HL-60/S4 treated with retinoic acid at 250 ng/mL for 4 days and 3 days (cell line): Measurements from ENCODE around the gene SULF2.

Source experiments
- in situ Hi-C: fragments of 300-500 bp; cut with MboI; formaldehyde crosslinking; loops from 2 replicates; pipeline ENCODE4 v1.7.0; 2022; ENCODE audit warnings: low sequenced_read_pairs

Gene SULF2

DNA sequence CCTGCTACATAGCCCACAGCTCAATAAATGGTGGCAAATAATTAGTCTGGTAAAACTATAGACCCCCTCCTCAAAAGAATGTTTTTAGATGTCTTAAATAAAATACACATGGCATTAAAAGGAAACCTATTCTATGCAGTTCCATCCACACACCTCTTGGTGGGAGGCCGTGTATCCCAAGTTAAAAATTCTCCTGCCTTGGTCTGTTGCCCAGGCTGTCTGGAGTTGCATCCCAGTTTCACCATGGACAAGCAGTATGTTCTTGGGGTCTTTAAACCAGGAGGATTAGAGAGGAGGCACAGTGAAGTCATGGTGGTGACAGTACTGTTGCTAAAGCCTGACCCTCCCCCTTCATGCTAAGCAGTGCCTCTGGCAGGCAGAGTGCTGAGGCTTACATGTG, 95.5 kb downstream of the SULF2 start:
- in situ Hi-C loops, result no loop called here

DNA sequence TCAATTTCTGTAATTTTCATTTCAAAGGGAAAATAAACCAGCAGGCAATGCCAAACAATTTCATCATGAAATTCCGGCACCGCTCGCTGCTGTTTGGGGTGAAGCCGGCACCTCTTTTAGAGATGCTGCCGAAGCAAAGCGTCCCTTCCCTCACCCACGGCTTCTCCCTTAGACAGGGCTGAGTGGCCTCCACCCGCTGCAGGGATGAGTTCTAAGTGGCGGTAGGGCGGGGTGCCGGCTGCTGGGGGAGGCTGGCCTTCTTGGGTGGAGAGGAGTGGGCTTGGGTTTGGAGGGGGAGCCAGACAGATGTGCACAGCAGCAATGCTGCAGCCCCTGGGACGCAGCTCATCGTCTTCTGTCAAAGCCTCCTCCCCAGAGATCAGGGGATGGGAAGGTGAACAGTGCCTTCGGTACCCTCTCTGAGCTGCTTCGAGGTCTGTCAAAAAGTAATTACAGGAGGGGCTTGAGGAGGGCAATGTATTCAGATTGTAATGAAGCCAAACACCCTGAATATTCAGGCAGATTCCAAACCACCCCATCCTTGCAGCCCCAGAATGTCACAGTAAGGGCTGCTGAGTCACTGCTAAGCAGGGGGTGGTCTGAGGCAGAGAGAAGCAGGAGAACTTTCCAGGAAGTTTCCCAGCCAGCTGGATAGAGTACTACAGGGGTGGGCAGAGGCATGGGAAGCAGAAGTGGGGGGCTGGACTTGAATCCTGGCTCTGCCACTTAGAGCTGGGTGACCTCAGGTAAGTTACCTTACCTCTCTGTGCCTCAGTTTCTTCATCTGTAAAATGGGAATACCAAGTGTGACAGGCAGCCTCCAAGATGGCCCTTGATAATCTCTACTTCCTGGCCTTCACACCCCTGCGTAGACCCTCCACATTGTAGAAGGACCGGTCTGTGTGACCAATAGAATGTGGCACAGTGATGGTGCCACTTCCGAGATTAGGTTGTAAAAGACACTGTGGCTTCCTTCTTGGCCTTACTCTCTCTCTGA, 96.6 kb downstream of the SULF2 start:
- in situ Hi-C loops, result no loop called here

DNA sequence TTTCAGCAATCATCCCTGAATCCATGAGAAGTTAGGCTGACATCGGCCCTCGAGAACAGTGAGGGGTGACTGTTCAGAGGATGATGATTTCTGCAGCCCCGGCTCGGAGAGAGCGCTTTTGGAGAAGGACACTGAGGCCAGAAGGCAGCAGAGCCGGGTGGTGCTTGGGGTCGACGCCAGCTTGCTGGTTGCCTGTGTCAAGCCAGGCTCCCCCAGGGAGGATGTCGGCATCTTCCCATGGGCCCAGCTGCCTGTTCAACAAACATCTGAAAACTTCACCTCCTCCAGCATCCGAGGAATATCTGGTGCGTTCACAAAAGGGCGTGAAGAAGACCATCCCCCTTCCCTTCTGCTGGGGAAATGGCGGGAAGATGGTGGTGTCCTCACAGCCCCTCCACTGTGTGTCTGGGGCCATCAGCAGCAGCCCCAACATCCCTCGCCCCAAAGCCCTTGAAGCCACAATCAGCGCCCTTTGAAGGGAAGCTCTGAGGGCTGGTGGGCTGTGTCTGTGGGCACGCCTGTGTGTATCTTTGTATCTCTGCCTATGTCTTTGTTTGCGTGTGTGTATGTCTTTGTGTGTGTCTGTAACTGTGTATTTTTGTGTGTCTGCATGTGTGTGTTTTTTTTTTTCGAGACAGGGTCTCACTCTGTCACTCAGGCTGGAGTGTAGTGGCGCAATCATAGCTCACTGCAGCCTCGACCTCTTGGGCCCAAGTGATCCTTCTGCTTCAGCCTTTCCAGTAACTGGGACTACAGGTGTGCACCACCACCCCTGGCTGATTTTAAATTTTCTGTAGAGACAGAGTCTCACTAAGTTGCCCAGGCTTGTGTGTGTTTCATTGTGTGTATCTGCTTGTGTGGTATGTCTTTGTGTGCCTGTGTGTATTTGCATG, 97.9 kb downstream of the SULF2 start:
- in situ Hi-C loops, result no loop called here

DNA sequence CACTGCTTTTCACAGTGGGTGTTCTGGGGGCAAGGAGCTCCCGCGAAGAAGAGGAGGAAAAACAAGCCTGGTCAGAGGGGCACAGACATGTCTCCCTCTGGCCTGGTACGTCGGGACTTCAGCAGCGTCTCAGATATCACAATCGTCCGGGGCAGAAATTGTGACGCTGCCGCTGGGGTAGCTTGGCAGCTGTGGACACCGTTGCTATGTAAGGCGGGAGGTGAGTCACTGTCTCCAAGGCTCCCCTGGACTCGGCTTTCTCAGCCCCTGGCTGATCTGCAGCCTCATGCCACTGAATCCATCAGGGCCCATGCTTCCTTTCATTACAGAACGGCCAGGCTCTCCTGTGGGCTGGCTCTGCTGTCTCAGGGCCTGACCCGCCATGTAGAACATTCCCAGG, 98.7 kb downstream of the SULF2 start:
- in situ Hi-C loops, result no loop called here

DNA sequence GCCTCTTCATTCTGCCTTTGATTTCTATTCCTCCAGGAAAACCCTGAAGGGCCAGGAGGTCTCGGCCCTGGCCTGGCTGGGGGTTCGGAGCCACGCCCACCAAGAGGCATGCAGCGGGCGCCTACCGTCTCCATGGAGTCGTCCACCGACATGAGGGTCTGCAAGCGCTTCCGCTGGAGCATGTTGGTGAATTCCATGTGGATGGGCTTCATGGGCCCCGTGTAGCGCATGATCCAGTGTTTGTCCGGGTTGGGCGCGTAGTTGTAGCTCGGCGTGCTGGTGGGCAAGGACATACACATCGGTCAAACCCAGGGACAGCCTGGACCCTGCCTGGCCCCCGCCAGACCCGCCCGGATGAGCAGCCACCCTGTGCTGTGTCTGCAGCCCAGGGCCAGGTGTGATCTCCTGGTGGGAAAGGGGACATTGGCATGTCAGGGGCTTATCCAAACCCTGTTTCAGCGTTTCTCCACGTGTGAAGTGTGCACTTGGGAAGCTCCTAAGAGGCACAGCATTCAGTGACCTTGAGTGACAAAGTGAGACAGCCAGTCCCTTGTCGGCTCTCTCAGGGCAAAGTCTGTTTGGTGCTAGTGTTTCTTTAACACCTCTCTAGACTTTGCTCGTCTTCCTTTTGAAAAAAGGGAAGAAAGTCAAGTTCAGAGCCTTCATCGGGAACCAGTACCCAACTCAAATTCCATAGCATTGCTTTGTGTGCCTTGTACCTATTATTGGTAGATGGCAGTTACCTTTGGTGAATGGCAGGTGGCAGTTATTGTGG, 100.8 kb downstream of the SULF2 start:
- in situ Hi-C loops, result loop anchor here (5.0 kb wide), 1 partner anchor 933 kb away; no protein-coding TSS in a partner anchor

DNA sequence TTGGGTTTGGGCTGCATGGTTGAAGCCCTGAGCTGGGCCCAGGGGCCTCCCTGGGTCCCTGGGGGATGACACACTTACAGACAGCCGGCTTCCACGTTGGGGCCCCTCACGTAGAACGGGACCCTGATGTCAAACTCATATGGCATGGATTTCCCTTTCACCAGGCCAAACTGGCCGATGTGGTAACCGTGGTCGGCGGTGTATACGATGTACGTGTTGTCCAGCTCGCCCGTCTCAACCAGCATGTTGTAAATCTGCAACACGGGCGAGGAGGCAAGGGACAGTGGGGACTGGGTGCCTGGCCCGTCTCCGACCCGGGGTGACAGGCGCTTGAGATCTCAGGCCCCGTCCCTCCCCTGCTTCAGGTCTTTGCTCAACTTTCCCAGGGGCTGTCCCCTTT, 102.4 kb downstream of the SULF2 start:
- in situ Hi-C loops, result loop anchor here (5.0 kb wide), 1 partner anchor 934 kb away; no protein-coding TSS in a partner anchor

DNA sequence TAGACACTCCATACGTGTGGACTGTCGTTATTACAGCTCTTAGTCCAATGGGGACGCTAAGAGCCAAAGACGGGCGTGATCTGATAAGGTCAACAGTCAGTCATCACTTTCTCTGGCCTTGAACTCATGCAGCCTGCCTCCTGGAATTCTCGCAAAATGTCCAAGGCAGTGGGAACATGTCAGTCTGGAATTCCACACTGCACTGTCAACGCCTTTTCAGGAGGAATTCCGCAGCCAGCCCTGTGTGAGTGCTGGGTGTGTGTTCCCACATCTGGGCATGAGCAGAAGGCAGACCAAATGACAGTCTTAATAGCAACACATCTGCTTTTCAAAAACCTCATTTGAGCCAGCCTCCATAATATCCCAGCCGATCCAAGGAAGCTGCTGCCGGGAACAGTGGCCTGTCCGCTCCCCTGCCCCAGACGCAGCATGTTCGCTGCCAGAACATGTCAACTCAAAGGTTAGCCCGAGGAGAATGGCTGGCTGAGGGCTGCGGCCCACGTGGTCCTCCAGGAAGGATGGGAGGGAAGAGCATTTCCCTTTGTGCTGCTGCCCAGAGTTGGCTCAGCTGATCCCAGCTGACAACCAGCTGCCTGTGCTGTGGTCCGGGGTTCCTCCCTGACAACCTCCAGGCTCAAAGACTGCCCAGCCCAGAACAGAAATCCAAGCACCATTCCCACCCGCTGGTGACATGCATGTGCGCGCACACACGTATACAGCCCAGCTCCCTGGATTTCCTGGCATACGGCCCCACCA, 103.1 kb downstream of the SULF2 start:
- in situ Hi-C loops, result loop anchor here (5.0 kb wide), 1 partner anchor 935 kb away; no protein-coding TSS in a partner anchor

DNA sequence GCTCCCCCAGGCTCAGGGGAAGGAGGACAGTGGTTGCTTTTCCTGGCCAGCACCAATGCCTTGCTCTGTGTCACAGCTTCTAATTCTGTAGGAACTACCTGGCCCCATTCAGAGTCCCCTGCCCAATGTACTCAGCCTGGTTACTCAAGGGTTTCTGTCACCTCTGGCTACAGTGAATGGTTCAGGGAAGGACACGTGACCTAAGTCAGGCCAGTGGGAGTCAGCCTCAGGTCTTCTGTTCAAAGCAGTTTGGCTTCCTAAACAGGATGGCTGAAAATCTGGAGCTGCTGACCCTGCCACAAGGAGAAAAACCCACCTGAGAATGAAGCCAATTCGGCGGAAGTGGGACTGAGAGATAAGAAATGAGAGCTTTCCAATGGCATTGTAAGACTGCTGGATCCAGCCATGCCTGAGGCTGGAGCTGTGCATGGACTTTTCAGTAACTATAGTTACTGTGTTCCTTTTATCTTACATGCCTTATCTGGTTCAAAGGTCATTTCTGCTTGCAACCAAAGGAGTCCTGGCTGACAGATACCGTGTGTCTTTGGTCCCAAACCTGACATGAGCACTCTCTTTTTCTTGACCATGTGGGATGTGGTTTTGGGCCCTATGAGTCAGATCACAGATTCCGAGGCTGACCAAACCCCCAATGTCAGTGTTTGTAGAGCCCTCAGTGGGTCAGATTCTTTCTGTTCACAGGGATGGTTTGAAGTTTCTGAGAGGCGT, 104.3 kb downstream of the SULF2 start:
- in situ Hi-C loops, result loop anchor here (5.0 kb wide), 1 partner anchor 936 kb away; no protein-coding TSS in a partner anchor

DNA sequence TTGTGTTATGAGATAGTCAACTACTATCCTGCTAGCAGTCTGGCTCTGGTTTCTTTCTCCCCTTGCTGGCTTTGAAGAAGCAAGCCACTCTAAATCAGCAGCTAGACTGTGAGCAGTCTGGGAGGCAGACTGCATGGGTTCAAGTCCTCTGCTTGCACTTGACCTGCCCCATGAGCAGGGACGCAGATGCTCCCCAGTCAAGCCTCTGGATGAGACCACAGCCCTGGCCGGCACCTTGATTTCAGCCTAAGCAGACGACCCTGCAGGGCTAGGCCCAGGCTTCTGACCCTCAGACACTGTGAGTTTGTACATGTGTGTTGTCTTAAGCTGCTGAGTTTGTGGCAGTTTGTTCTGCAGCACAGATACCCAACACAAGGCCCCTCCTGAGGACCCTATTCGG, 105.8 kb downstream of the SULF2 start:
- in situ Hi-C loops, result no loop called here

DNA sequence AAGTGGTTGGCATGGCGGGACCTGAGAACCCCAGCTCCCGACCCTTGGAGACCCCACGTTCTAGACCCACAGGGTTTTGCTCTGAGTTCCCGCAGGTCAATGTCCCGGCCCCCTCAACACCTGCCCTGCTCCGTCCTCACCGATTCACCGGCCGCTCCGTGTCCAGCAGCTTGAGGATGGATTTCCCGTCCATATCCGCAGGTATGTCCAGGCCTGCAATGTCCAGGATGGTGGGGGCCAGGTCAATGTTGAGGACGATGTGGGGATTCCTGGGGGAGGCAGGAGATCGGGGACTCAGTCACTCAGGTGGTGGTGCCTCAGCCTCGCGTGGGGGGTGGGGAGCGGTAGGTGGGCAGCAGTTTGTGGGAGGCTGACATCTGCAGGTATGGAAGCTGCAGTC, 106.7 kb downstream of the SULF2 start:
- in situ Hi-C loops, result no loop called here

DNA sequence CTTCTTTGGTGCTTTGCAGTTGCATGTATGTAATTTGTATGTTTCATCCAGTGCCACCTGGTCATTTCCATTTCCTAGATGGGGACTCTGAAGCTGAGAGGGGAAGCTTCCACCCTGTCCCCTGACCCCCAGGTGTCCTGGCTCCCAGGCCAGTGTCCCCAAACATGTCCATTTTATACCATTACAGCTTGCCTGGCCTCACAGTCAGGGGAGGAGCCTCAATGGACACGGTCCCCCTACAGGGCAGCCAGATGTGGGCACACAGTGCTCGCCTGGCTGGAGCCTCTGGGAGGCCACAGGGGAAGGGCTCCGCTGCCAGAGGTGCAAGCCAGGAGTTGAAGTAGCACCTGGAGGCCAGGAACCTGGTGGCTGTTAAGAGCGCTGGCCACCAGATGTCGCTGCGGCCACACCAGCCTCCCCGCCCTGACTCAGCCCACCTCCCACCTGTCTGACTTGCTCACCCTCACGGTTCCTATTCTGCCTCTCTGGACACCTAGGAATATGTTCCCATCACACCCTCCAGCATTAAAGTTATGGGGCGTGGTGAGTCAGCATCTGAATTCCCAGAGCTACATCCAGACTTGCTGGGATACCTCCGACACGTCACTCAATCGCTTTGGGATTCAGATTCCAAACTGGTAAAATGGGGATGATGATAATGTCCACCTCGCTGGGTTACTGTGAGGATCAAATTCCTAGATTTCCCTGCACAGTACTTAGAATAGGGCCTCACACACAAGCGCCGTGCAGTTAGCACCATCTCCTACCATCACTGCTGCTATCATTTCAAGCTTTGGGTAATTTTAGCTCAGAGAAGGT, 107.4 kb downstream of the SULF2 start:
- in situ Hi-C loops, result no loop called here

DNA sequence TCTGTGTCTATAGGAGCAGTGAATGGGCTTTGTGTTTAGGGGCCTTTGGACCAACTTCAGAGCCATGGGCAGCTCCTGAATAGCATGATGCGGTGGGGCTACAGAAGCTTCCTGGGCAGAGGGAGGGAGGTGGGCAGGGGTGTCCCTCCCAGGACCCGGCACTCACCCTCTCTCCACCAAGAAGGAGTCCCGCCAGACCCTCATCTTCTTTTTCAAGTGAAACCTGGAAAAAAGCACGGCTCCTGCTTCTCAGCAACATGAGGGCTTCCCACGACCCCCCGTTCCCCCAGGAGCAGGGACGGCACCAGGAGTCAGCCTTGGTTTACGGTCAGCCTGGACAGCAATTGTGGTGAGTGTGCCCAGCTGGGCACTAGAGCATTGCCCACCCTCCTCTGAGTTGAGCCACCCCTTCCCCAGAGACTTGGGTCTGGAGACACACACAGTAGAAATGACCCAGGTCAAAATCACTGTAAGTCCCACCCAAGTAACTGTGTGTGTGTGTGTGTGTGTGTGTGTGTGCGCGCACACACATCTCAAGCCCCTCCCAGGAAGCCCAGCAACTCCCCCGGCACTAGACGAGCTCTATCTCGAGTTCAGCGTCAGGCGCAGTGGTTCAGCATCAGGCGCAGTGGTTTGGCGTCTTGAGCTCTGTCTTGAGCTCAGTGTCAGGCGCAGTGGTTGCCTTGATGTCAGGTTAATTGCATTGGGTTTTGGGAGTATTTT, 108.2 kb downstream of the SULF2 start:
- in situ Hi-C loops, result no loop called here

DNA sequence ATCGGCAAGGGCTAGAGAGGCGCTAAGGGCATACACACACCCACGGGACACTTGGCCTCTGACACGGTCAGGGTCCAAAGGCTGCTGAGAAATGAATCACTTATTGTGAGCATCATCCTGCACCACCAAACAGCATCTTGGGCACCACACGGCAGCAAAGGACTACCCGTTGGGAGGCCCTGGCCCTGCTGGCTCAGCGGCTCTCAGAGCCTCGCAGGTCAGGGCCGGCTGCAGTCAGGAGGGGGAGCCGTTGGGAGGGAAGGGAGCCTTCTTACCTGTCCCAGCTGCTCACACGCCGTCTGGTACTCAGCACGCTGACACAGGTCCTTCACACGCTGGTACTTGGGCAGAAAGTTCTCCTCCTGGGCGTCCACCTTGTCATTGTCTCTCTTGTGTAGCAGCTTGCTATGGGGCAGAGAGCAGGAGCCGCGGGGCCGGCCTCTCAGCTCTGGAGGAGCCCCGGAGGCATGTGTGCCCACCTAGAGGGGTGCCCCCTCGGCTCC, 109.0 kb downstream of the SULF2 start:
- in situ Hi-C loops, result no loop called here

DNA sequence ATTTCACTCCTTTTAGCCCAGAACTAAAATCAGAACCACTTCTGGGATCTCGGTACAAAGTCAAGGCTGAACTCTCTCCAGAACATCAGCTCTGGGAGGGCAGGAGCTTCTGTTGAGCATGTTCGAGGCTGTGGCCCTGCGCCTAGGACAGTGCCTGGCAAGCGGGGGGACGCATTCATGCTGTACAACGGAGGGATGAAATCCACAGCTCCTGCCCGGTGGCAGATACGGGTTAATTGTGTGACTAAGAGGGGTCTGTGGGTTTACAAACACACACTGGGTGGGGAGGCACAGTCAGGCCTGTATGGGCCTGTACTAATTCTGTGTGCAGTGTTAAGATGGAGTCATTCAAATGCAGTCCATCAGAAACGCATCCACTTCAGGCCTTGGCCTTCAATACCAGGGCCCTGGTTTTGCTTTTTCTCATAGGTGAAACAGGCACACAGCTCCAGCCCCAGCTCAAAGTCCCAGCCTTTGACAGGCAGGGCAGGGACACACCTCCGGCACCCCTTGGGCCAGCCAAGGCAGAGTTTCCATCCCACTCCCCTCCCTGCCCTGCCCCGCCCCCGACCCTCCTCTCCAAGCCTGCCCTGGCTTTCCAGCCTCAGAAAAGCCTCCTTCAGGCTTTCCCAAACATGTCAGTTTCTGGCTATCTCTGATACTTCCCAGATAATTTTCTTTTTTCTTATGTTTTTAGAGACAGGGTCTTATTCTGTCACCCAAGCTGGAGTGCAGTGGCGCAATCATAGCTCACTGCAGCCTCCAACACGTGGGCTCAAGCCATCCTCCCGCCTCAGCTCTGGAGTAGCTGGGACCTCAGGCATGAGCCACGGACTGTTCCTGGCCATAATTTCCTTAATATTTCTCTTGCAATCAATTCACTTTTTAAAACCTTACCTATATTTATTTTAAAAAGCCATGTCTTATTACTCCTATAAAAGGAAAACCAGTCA, 109.8 kb downstream of the SULF2 start:
- in situ Hi-C loops, result no loop called here

DNA sequence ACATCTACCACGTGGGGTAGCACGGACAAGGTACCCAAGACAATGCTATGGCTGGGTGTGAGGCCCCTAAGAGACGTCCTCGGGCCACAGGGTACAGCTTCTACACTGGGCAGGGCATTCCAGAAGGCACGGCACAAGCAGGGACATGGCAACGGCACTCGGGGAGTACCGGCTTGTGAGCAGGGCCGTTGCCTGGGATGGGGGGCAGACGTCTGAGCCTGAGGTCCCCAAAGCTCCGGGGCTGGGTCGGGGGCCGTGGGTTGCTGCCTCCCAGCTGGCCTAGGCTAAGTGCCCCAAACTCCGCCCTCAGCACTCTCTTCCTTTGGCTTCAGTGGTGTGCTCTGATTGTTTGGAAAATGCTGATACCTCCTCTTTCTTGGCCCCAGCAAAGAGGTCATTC, 110.6 kb downstream of the SULF2 start:
- in situ Hi-C loops, result no loop called here

DNA sequence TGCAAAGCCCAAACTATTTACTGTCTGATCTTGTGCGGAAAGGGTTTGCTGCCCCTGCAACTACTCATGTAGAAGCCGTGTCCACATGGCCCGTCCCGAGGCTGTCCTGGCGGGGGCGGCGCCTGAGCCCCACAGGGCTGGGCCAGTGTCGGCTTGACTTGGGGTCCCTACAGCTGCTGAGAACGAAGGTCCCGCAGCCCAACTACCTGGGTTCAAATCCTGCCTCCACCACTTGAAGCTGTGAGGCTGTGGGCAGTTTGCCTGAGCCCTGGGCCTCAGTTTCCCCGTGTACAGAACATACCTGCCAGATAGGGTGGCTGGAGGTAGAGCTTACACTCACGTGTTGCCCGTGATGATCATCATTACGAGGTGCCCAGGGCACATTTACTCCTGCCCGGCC, 111.1 kb downstream of the SULF2 start:
- in situ Hi-C loops, result no loop called here

DNA sequence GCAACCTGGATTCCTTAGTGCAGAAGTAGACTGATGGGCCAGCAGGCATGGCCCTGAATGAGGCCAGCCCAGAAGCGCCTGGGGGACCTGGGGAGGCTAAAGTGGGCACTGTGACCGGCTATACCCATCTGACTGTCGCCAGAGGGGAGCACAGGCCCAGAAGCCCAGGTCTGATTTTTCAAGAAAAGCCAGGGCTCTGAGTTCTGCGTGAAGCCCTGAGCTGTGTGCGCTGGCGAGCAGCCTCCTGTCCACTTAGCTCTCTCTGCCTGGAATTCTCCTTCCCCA, 111.7 kb downstream of the SULF2 start:
- in situ Hi-C loops, result no loop called here
